HCT116 (cell line): Measurements from ENCODE around the gene CENPP. TPM values are rescaled to one million over a fixed set of nuclear protein-coding genes. Genes with fewer than 3 reads are reported as not detected.

Experiments
- ATAC-seq: fragments of 200-7000 bp; cut with Tn5 transposase; 2 replicates; pipeline ENCODE4 v1.9.1; 2020; ENCODE audit warnings: mild to moderate bottlenecking, moderate library complexity
- BruUV-seq: library from RNA; stranded (reverse); fragments of 400-500 nt; replicated peaks from 2 replicates; lab custom pipeline; 2021; lab: Mats Ljungman, UMichigan
- CTCF ChIA-PET: fragments of 300-600 bp; sonication (Branson Sonifier 250); formaldehyde crosslinking; loops from one replicate; lab custom pipeline; 2021; ENCODE audit warnings: antibody characterized with exemption; lab: Charles Lee
- POLR2A ChIA-PET: fragments of 300-600, 350-600 bp; sonication (Branson Sonifier 250); formaldehyde crosslinking; loops from one replicate; lab custom pipeline; 2021; ENCODE audit warnings: antibody characterized with exemption; lab: Charles Lee
- RAD21 ChIA-PET, 2 experiments: fragments of 300-600 bp; sonication (Branson Sonifier 250); formaldehyde crosslinking; loops; one replicate each; lab custom pipeline; 2023; ENCODE audit warnings: low total read pairs in 2 of 2; ENCODE audit not compliant: uncharacterized antibody in 2 of 2, unreplicated experiment in 2 of 2, low non-redundant PET in 1 of 2; lab: Charles Lee
- DNase-seq: peaks from one replicate; pipeline ENCODE4 v3.0.0-alpha.2; 2010; ENCODE audit warnings: low read depth, low spot score
- H2AFZ ChIP-seq: fragments of 200-600 bp; shearing (Covaris generic), sonication (generic); 2 replicates; pipeline ENCODE4 v1.6.1; 2017; ENCODE audit warnings: low read depth, mixed run types, mixed read lengths, antibody characterized with exemption, low read length; ENCODE audit not compliant: poor library complexity, severe bottlenecking
- H3K27ac ChIP-seq: 2 replicates; pipeline ENCODE4 v1.5.1; 2012; ENCODE audit warnings: low read depth, low read length
- H3K27me3 ChIP-seq: fragments of 200-600 bp; sonication (generic); 2 replicates; pipeline ENCODE4 v1.6.1; 2016; ENCODE audit warnings: mixed run types, low read length, mixed read lengths; ENCODE audit not compliant: insufficient read depth
- H3K36me3 ChIP-seq, 2 experiments: fragments of 200-500 bp in 1 of 2; fragments of 200-600 bp in 1 of 2; sonication (Bioruptor generic) in 1 of 2; sonication (generic) in 1 of 2; 2 replicates each; pipeline versions ENCODE4 v1.5.1 to v1.6.1; 2014 to 2016; ENCODE audit warnings: low read length in 2 of 2, inconsistent platforms in 1 of 2, mixed read lengths in 1 of 2, mixed run types in 1 of 2; ENCODE audit not compliant: insufficient read depth in 2 of 2, control insufficient read depth in 1 of 2
- H3K4me1 ChIP-seq, 2 experiments: fragments of 200-600 bp in 1 of 2; sonication (generic) in 1 of 2; 2 replicates each; pipeline versions ENCODE4 v1.5.1 to v1.6.1; 2012 to 2017; ENCODE audit warnings: low read length in 2 of 2, inconsistent platforms in 1 of 2, mild to moderate bottlenecking in 1 of 2, mixed read lengths in 1 of 2, mixed run types in 1 of 2, moderate library complexity in 1 of 2; ENCODE audit not compliant: insufficient read depth in 2 of 2, control insufficient read depth in 1 of 2
- H3K4me2 ChIP-seq: fragments of 200-600 bp; sonication (generic); 2 replicates; pipeline ENCODE4 v1.6.1; 2017; ENCODE audit warnings: mixed run types, low read length, mixed read lengths
- H3K4me3 ChIP-seq, 2 experiments: fragments of 200-600 bp in 1 of 2; sonication (generic) in 1 of 2; replicated peaks in 1 of 2; 2 replicates each; pipeline ENCODE4 v1.5.1; 2011 to 2016; ENCODE audit warnings: low read length in 2 of 2, control low read depth in 1 of 2, low read depth in 1 of 2, mild to moderate bottlenecking in 1 of 2, mixed read lengths in 1 of 2, mixed run types in 1 of 2
- H3K79me2 ChIP-seq: fragments of 200-600 bp; sonication (generic); 2 replicates; pipeline ENCODE4 v1.6.1; 2017; ENCODE audit warnings: mild to moderate bottlenecking, mixed run types, low read length, moderate library complexity, mixed read lengths; ENCODE audit not compliant: insufficient read depth
- H3K9ac ChIP-seq: fragments of 200-600 bp; sonication (generic); 2 replicates; pipeline ENCODE4 v1.6.1; 2016; ENCODE audit warnings: low read length, mixed read lengths
- H3K9me2 ChIP-seq: fragments of 200-600 bp; sonication (generic), shearing (Covaris generic); 2 replicates; pipeline ENCODE4 v1.6.1; 2017; ENCODE audit warnings: mixed run types, mild to moderate bottlenecking, moderate library complexity; ENCODE audit not compliant: insufficient read depth
- H3K9me3 ChIP-seq, 2 experiments: fragments of 200-500 bp in 1 of 2; fragments of 200-600 bp in 1 of 2; sonication (Bioruptor generic) in 1 of 2; sonication (generic) in 1 of 2; 2 replicates each; pipeline ENCODE4 v1.6.1; 2014 to 2017; ENCODE audit warnings: low read length in 2 of 2, mixed read lengths in 2 of 2, inconsistent platforms in 1 of 2, low read depth in 1 of 2, mild to moderate bottlenecking in 1 of 2, mixed run types in 1 of 2, moderate library complexity in 1 of 2; ENCODE audit not compliant: control insufficient read depth in 1 of 2, insufficient read depth in 1 of 2
- H4K20me1 ChIP-seq: fragments of 200-600 bp; sonication (generic), shearing (Covaris generic); 2 replicates; pipeline ENCODE4 v1.6.1; 2017; ENCODE audit warnings: mixed run types, mild to moderate bottlenecking, moderate library complexity; ENCODE audit not compliant: insufficient read depth
- CTCF ChIP-seq, 3 experiments: fragments of 200-600 bp in 1 of 3; sonication (generic) in 1 of 3; IDR thresholded peaks in 2 of 3; conservative IDR thresholded peaks in 1 of 3; 2 replicates each; pipeline ENCODE4 v1.5.1; 2012 to 2017; ENCODE audit warnings: low read depth in 2 of 3, low read length in 2 of 3, antibody characterized with exemption in 1 of 3, borderline replicate concordance in 1 of 3, control low read depth in 1 of 3, mild to moderate bottlenecking in 1 of 3, mixed read lengths in 1 of 3, mixed run types in 1 of 3, moderate library complexity in 1 of 3; ENCODE audit not compliant: insufficient read depth in 1 of 3
- POLR2AphosphoS5 ChIP-seq: IDR thresholded peaks from 2 replicates; pipeline ENCODE4 v1.6.1; 2011; ENCODE audit warnings: mild to moderate bottlenecking, low read depth, low read length, moderate library complexity
- TCF7L2 ChIP-seq: IDR thresholded peaks from 2 replicates; pipeline ENCODE4 v1.7.0; 2011; ENCODE audit warnings: borderline replicate concordance, inconsistent platforms; ENCODE audit not compliant: insufficient read depth, insufficient read length; ENCODE audit errors: extremely low read depth
- YY1 ChIP-seq: IDR thresholded peaks from 2 replicates; pipeline ENCODE4 v1.6.1; 2011; ENCODE audit warnings: low read length, low read depth, moderate library complexity, mild to moderate bottlenecking; ENCODE audit not compliant: insufficient replicate concordance; ENCODE audit errors: extremely low read depth
- ZBTB33 ChIP-seq: IDR thresholded peaks from 2 replicates; pipeline ENCODE4 v1.6.1; 2011; ENCODE audit warnings: mild to moderate bottlenecking, low read length, moderate library complexity; ENCODE audit not compliant: insufficient replicate concordance; ENCODE audit errors: extremely low read depth
- ZFX ChIP-seq: fragments of 450-650 bp; IDR thresholded peaks from 2 replicates; pipeline ENCODE4 v1.6.1; 2017
- intact Hi-C: fragments of 100-400 bp; cut with micrococcal nuclease; formaldehyde crosslinking; loops from 2 replicates; pipeline ENCODE4 v1.10.0; 2022
- total RNA-seq: library from RNA; stranded (reverse); gene quantifications from one replicate; pipeline ENCODE4 v1.2.1, GENCODE V29; 2021; ENCODE audit not compliant: unreplicated experiment

Gene CENPP
- total RNA-seq, 1 experiment from 2014 or later: 7.0 TPM

DNA sequence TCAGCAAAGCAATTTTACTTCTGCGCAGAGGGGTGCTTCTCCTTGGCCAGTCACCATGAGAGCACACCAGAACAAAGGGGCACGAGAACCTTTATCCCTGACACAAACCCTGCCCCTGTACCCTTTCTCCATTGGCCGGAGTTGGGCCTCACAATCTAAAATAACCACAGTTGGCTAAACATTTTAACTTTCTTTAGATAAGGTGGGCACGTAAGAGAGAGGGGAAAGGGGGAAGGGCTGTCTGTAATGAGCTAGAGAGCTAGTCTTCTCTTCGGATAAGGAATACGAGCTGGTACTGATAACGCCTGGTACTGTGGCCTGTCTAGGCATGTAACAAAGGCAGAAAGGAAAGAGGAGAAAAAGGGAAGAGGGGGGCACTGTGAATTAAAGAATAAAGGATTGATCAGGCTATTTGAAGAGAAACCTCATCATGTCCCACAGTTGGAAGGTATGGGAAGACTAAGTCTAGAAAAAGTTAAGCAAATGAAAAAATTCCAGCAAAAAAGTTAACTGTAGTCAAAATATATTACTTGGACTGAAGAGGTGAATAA lies 30.4 kb upstream of the CENPP start:
- Histone ChIP-seq H3K4me2 (peak overlapping the region; percentile 86; the same call in 1 of the 2 replicates), H3K9me3 (no peaks in the 10 kb centered on the region), H3K36me3 (peaks cover 27 to 34% of the 10 kb centered on the region in 2 experiments), H3K4me1 (peaks cover 6 to 22% of the 10 kb centered on the region in 2 experiments; a peak in 3 of 4 replicates), H3K4me3 (no peak overlapping the region; a peak in 1 of 4 replicates), H2AFZ (no peak overlapping the region), H3K9ac (no peak overlapping the region), H3K27ac (no peak overlapping the region; the same call in 1 of the 2 replicates), H3K27me3 (no peaks in the 10 kb centered on the region), H3K79me2 (peaks cover 42% of the 10 kb centered on the region), H4K20me1 (peaks cover 5% of the 10 kb centered on the region; the same call in 1 of the 2 replicates), H3K9me2 (no peaks in the 10 kb centered on the region)
- POLR2A ChIA-PET: interaction anchor here (1.2 kb wide), 1 partner anchor 11 kb away, joined by 4 read pairs; no protein-coding TSS in a partner anchor
- CTCF ChIA-PET: interaction anchor here (0.7 kb wide), 1 partner anchor 156 kb away, joined by 4 read pairs; no protein-coding TSS in a partner anchor
- intact Hi-C loops: no loop called here
- BruUV-seq: no TSS peak
- TF ChIP-seq TCF7L2: no peak
- TF ChIP-seq CTCF (IDR thresholded peaks at IDR 0.05 in 2 of 3, conservative IDR thresholded peaks at IDR 0.05 in 1 of 3; ENCODE audit: borderline replicate concordance in 1 of 3, insufficient read depth in 1 of 3, low read depth in 2 of 3, low read length in 2 of 3): no peak
- TF ChIP-seq YY1: no peak
- RAD21 ChIA-PET: no interaction called here
- DNase-seq (no peak), ATAC-seq (no peak)

DNA sequence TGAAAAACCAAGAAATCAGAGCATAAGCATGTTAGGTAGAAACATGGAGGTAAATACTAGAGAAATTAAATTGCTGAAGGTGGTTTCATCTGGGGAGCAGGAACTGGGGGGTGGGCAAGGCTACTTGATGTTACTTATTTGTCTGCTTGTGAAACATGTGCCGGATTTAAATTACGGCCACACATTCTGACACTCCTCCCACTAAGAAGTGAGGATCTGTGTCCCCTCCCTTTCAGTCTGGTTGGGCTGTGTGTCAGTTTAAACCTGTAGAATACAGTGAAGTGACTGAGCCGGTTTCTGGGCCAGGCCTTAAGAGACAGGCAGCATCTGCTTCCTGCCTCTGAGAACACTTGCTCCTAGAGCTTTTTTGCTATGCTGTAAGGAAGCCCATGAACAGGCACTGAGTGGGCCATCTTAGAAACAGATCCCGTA lies 29.9 kb upstream of the CENPP start:
- Histone ChIP-seq H3K79me2 (peaks cover 37% of the 10 kb centered on the region), H3K4me2 (no peak overlapping the region), H3K9me2 (no peaks in the 10 kb centered on the region), H3K27ac (no peak overlapping the region), H3K4me3 (no peak overlapping the region), H3K9ac (no peak overlapping the region), H3K4me1 (peaks cover 6 to 22% of the 10 kb centered on the region in 2 experiments; a peak in 3 of 4 replicates), H3K9me3 (no peaks in the 10 kb centered on the region), H3K36me3 (peaks cover 31% of the 10 kb centered on the region in 2 experiments), H4K20me1 (peaks cover 4% of the 10 kb centered on the region; the same call in 1 of the 2 replicates), H3K27me3 (no peaks in the 10 kb centered on the region), H2AFZ (no peak overlapping the region)
- CTCF ChIA-PET: interaction anchor here (0.7 kb wide), 1 partner anchor 156 kb away, joined by 4 read pairs; no protein-coding TSS in a partner anchor
- TF ChIP-seq POLR2AphosphoS5: peak; percentile 22; the same call in 1 of the 2 replicates
- no peak for TF ChIP-seq TCF7L2
- no peak for TF ChIP-seq ZBTB33
- no peak for TF ChIP-seq ZFX
- POLR2A ChIA-PET: interaction anchor here (1.2 kb wide), 1 partner anchor 10 kb away, joined by 4 read pairs; no protein-coding TSS in a partner anchor
- no peak for DNase-seq
- intact Hi-C loops: no loop called here
- RAD21 ChIA-PET: no interaction called here
- no TSS peak for BruUV-seq
- no peak for ATAC-seq
